GM18498 (cell line): ENCODE data around the gene PANK1.

Experiments
- ATAC-seq: cut with Tn5 transposase; IDR thresholded peaks from one replicate; pipeline ENCODE4 v1.9.1; 2021; ENCODE audit warnings: mild to moderate bottlenecking, moderate library complexity; ENCODE audit not compliant: unreplicated experiment

Gene PANK1

GRCh38 chr10:89644967-89645741 is at the start of gene PANK1:
Gene PANK1, minus strand, starts transcription at chr10:89645242. Its CDS starts 351 bp downstream, at chr10:89644891.
- peak; percentile 50 for ATAC-seq

GRCh38 chr10:89693176-89693575 is 48.1 kb upstream of the PANK1 start:
- no peak for ATAC-seq

GRCh38 chr10:89692416-89692815 is 47.4 kb upstream of the PANK1 start:
- no peak for ATAC-seq

- no peak for ATAC-seq
Observed at GRCh38 chr10:89690027-89690426, 45.0 kb upstream of the PANK1 start.

GRCh38 chr10:89685936-89686335 is 40.9 kb upstream of the PANK1 start:
- ATAC-seq = no peak

GRCh38 chr10:89684604-89685003 is 39.6 kb upstream of the PANK1 start:
- ATAC-seq = no peak

- ATAC-seq = no peak
Observed at GRCh38 chr10:89683883-89684282, 38.8 kb upstream of the PANK1 start.

GRCh38 chr10:89679986-89680385 is 34.9 kb upstream of the PANK1 start:
- ATAC-seq = no peak

GRCh38 chr10:89677341-89677740 is 32.3 kb upstream of the PANK1 start:
- no peak for ATAC-seq

GRCh38 chr10:89670926-89671325 is 25.9 kb upstream of the PANK1 start:
- no peak for ATAC-seq

GRCh38 chr10:89669985-89670384 is 24.9 kb upstream of the PANK1 start:
- no peak for ATAC-seq

- no peak for ATAC-seq
Observed at GRCh38 chr10:89668386-89669071, 23.5 kb upstream of the PANK1 start.

- no peak for ATAC-seq
Observed at GRCh38 chr10:89666138-89666537, 21.1 kb upstream of the PANK1 start.

- no peak for ATAC-seq
Observed at GRCh38 chr10:89665302-89665701, 20.3 kb upstream of the PANK1 start.

GRCh38 chr10:89664203-89664602 is 19.2 kb upstream of the PANK1 start:
- no peak for ATAC-seq

GRCh38 chr10:89663144-89663543 is 18.1 kb upstream of the PANK1 start:
- no peak for ATAC-seq

- ATAC-seq = no peak
Observed at GRCh38 chr10:89662596-89662995, 17.6 kb upstream of the PANK1 start.

- ATAC-seq = no peak
Observed at GRCh38 chr10:89659143-89660131, 14.4 kb upstream of the PANK1 start.

GRCh38 chr10:89657302-89657701 is 12.3 kb upstream of the PANK1 start:
- no peak for ATAC-seq

- no peak for ATAC-seq
Observed at GRCh38 chr10:89655722-89656121, 10.7 kb upstream of the PANK1 start.

GRCh38 chr10:89653410-89653869 is 8.4 kb upstream of the PANK1 start:
- ATAC-seq = peak; percentile 66
